GM23248 (cell line): Measurements from ENCODE around the gene RHO.

ENCODE experiments used
- EZH2 ChIP-seq: fragments of 200-600 bp; sonication (generic); IDR thresholded peaks from 2 replicates; pipeline ENCODE4 v1.6.1; 2018; ENCODE audit warnings: antibody characterized with exemption, mild to moderate bottlenecking; ENCODE audit not compliant: insufficient read depth, poor library complexity, severe bottlenecking
- EZH2phosphoT487 ChIP-seq: fragments of 200-600 bp; sonication (generic); IDR thresholded peaks from 2 replicates; pipeline ENCODE4 v1.6.1; 2018; ENCODE audit warnings: antibody characterized with exemption, moderate library complexity, mild to moderate bottlenecking, low read depth; ENCODE audit not compliant: insufficient read depth

DNA sequence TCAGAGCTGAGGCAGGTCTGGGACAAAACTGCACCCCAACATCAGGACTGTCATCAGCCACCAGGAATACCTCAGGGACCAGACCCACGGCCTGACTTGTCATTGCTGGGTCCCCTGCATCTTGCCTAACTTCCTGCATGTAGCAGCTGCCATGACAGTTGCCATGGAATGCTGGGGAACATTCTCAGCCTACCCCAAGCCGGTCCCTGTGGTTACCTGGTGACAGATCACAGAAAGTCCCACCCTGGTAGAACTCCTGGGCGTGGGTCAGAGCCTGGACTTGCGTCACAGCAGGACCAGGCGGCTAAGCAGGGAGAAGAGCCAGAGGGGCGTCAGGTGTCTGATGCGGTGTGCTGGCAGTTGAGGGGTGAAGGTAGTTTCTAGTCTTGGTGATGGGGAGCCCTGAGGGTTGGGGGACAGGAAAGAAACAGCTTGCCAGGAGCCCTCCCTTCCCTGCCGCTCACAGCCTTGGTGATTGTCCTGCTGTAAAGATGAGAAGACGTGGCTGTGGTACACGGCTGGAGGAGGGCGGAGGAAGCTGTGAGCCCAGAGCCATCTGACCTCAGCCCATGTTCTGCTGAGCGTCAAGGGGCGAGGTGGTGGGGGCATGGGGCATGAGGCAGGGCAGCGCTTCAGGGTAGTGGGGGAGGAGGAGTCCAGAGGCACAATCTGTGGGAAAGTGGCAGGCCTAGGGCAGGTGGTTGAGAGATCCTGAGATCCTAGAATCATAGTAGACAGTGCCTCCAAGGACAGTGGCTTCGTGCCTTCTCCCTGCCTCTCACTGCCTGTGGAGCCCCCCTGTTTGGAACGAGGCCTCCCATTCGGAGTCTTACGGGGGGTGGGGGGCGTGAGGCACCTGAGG lies 19.9 kb downstream of the RHO start:
- TF ChIP-seq EZH2 (no peak), EZH2phosphoT487 (no peak)
